Kidney (tissue), 14 donors: ENCODE measurements around the gene C17orf75. TPM values are rescaled to one million over a fixed set of nuclear protein-coding genes. Genes with fewer than 3 reads are reported as not detected.
A peak's percentile ranks its signal among the peaks of the same experiment; 100 is the strongest.
"Not testable (repeated sequence)": the region's sequence is repeated elsewhere in the genome, so short reads cannot be mapped to it uniquely, and the experiment has no call there.

ENCODE experiments used
- DNase-seq, 5 donors: peaks; one replicate each; pipeline ENCODE4 v3.0.0-alpha.2; 2013 to 2020
- FAIRE-seq: peaks from 2 replicates; lab custom pipeline; 2012; peaks lifted over from hg19 to GRCh38; lab: Jason Lieb, UNC
- H3K27ac ChIP-seq, 2 donors: one replicate each; pipeline ENCODE4 v1.7.0; 2013; ENCODE audit warnings: low read depth in 2 of 2, low read length in 2 of 2, inconsistent platforms in 1 of 2
- H3K27me3 ChIP-seq: one replicate; pipeline ENCODE4 v1.7.1; 2013; ENCODE audit warnings: low read length, inconsistent platforms; ENCODE audit not compliant: control insufficient read depth, insufficient read depth
- H3K36me3 ChIP-seq, 3 donors: one replicate each; pipeline versions ENCODE4 v1.7.0 to v1.7.1; 2013; ENCODE audit warnings: low read length in 3 of 3, control low read depth in 1 of 3, inconsistent platforms in 1 of 3; ENCODE audit not compliant: insufficient read depth in 3 of 3, control insufficient read depth in 2 of 3
- H3K4me1 ChIP-seq, 3 donors: one replicate each; pipeline versions ENCODE4 v1.7.0 to v1.7.1; 2013; ENCODE audit warnings: low read length in 3 of 3, inconsistent platforms in 1 of 3, low read depth in 1 of 3; ENCODE audit not compliant: control insufficient read depth in 2 of 3, insufficient read depth in 2 of 3
- H3K4me3 ChIP-seq, 3 donors: one replicate each; pipeline versions ENCODE4 v1.7.0 to v1.8.1; 2013; ENCODE audit warnings: low read length in 3 of 3, control low read depth in 1 of 3, inconsistent platforms in 1 of 3
- H3K9ac ChIP-seq, 3 donors: one replicate each; pipeline versions ENCODE4 v1.7.0 to v1.7.1; 2013; ENCODE audit warnings: low read length in 3 of 3, control low read depth in 1 of 3, inconsistent platforms in 1 of 3
- H3K9me3 ChIP-seq, 3 donors: one replicate each; pipeline versions ENCODE4 v1.7.0 to v1.7.1; 2013; ENCODE audit warnings: low read length in 3 of 3, control low read depth in 1 of 3, inconsistent platforms in 1 of 3; ENCODE audit not compliant: control insufficient read depth in 2 of 3, insufficient read depth in 1 of 3
- intact Hi-C: fragments of 100-400 bp; cut with DNase I; formaldehyde crosslinking; loops from one replicate; pipeline ENCODE4 v1.11.1; 2022
- polyA plus RNA-seq: library from polyadenylated mRNA; stranded (reverse); fragments of 350-450 nt; fragmentation: Illumina TruSeq; extraction: RNeasy Lipid Tissue Mini Kit (QIAGEN cat#74804); gene quantifications from one replicate; pipeline ENCODE4 v1.2.3, GENCODE V29; 2014; ENCODE audit warnings: low read depth, low replicate concordance; ENCODE audit not compliant: insufficient read depth
- total RNA-seq: library from RNA; stranded (reverse); fragmentation: NEBNext Ultra II Directional; extraction: Animal tissue kit (Norgen Biotek cat#: 25700); gene quantifications from one replicate; pipeline ENCODE4 v1.2.1, GENCODE V29; 2021
- TF ChIP-seq, protein P1 (sequence below): IDR thresholded peaks from 3 replicates; pipeline ENCODE4 v1.5.1; 2012; ENCODE audit warnings: mild to moderate bottlenecking, moderate library complexity, borderline replicate concordance; ENCODE audit not compliant: insufficient read depth; ENCODE audit errors: extremely low read depth
- donor health status: control.
- donor health status: control.
- donor health status: control.
- donor health status: control.
- donor health status: control.
- donor health status: DM: yes; HTN: yes; CAD: no.
- donor health status: Normal renal cell carcinoma (clear cell type).

C17orf75 gene
- total and polyA plus RNA-seq, 2 donors from 2014 or later: 19.4 to 31.6 TPM

DNA sequence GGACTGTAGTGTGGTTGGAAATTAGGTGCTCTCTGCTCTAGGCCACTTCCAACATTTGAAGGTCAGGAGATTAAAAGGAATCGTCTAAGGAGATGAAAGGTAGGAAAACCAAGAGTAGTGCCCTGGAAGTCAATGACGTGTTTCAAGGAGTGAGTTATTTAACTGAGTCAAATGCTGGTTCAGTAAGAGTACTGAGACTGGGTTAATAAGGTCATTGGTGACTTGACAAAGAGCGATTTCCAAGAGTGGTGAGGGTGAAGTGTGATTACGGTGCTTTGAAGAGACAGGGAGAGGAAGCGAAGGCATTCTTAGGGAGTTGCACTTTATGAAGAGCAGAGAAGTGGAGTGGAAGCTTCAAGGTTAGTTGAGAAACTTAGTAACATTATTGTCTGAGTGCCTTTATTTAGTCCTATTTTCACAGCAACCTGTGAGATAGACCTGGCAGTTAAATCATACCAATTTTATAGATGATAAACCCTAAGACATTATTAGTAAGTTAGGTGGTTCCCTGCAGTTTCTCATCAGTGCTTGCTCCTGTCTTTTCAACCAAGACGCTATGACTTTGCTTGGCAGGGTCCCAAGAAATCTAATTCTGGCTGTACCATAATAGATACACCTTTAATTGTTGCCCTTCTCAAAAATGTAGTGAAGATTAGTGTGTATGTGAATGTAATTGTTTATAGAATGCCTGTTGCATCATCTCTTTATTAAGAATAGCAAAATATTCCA lies 13.8 kb upstream of the C17orf75 start:
- no peak for FAIRE-seq

DNA sequence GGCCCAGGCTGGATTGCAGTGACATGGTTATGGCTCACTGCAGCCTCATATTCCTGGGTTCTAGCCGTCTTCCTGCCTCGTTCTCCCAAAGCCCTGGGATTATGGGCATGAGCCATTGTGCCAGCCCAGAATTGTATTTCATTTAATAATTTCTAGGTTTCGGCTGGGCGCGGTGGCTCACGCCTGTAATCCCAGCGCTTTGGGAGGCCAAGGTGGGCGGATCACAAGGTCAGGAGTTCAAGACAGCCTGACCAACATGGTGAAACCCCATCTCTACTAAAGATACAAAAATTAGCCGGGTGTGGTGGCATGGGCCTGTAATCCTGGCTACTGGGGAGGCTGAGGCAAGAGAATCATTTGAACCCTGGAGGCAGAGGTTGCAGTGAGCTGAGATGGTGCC lies 10.8 kb upstream of the C17orf75 start:
- H3K9ac ChIP-seq, FAIRE-seq, DNase-seq, H3K27ac ChIP-seq, intact Hi-C loops, H3K27me3 ChIP-seq, H3K9me3 ChIP-seq: not testable (repeated sequence)
- H3K4me1 ChIP-seq: peaks cover 0 to 19% (median 14%) of the 10 kb centered on the region in 3 donors
- peaks cover 0 to 26% (median 4%) of the 10 kb centered on the region in 3 donors for H3K36me3 ChIP-seq
- peak overlapping the region in 2 of 3 donors; percentile 51 to 99 for H3K4me3 ChIP-seq

More for the DNA sequence above, 13.8 kb upstream of the C17orf75 start:
- intact Hi-C loops: no loop called here
- TF ChIP-seq, protein P1, sequence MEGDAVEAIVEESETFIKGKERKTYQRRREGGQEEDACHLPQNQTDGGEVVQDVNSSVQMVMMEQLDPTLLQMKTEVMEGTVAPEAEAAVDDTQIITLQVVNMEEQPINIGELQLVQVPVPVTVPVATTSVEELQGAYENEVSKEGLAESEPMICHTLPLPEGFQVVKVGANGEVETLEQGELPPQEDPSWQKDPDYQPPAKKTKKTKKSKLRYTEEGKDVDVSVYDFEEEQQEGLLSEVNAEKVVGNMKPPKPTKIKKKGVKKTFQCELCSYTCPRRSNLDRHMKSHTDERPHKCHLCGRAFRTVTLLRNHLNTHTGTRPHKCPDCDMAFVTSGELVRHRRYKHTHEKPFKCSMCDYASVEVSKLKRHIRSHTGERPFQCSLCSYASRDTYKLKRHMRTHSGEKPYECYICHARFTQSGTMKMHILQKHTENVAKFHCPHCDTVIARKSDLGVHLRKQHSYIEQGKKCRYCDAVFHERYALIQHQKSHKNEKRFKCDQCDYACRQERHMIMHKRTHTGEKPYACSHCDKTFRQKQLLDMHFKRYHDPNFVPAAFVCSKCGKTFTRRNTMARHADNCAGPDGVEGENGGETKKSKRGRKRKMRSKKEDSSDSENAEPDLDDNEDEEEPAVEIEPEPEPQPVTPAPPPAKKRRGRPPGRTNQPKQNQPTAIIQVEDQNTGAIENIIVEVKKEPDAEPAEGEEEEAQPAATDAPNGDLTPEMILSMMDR: no peak
- Histone ChIP-seq H3K4me3 (peak overlapping the region in 1 of 3 donors; percentile 27), H3K4me1 (peaks cover 0 to 13% (median 12%) of the 10 kb centered on the region in 3 donors), H3K9ac (no peak overlapping the region), H3K27ac (no peak overlapping the region), H3K27me3 (no peaks in the 10 kb centered on the region), H3K9me3 (no peaks in the 10 kb centered on the region), H3K36me3 (peaks cover 8 to 47% (median 12%) of the 10 kb centered on the region in 3 donors)
- no peak for DNase-seq

DNA sequence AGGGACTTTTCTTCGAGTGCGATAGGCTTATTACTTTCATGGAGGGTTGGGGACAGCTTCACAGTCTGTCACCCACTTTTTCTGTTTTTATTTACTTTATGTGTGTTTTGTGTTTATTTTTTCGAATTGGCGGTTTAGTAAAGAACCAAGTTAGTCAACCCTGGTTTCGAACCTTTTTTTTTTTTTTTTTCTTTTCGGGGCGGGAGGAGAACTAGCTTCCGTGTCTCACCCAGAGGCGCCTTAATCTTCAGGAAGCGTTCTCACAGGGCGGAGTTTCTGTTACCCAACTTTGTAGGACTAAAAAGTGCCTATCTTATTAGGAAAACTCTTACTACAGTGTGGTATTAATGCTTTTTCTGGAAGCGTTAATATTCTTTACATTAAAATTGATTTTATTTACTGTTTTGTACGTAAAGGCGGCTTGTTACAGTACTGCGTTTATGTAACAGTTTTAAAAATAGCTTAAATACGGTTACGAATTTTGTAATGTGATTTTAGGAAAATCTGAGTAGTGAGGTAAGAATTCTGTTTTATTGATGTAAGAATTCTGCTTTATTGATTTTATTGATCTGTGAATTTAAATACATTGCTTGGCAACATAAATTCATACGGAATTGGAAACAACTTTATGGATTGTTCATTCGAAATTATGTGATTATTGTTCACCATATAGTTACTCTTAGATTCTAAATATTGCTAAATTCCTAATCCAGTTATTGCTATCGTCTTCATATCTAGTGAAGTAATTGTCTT lies 8.9 kb upstream of the C17orf75 start:
- peak overlapping the region; percentile 99 to 100 (median 99) for H3K4me3 ChIP-seq
- peak overlapping the region; percentile 98 to 100 (median 99) for H3K9ac ChIP-seq
- intact Hi-C loops: no loop called here
- no peaks in the 10 kb centered on the region for H3K27me3 ChIP-seq
- H3K27ac ChIP-seq: peak overlapping the region; percentile 99
- FAIRE-seq (no peak), DNase-seq (peak in 2 of 5 donors; percentile 75 to 88)
- peaks cover 0 to 16% (median 14%) of the 10 kb centered on the region in 3 donors for H3K4me1 ChIP-seq
- H3K36me3 ChIP-seq: peaks cover 0 to 23% (median 4%) of the 10 kb centered on the region in 3 donors
- TF ChIP-seq, protein P1: no peak
- H3K9me3 ChIP-seq: no peaks in the 10 kb centered on the region
